MCF 10A (cell line): ENCODE data around the gene ARMH2. TPM values are rescaled to one million over a fixed set of nuclear protein-coding genes. Genes with fewer than 3 reads are reported as not detected.

Experiments
- BruUV-seq: library from RNA; stranded (reverse); fragments of 400-500 nt; replicated peaks from 2 replicates; lab custom pipeline; 2021; lab: Mats Ljungman, UMichigan
- CTCF ChIA-PET: fragments of 300-600 bp; sonication (Branson Sonifier 250); formaldehyde crosslinking; extraction: SDS; loops from one replicate; lab custom pipeline; 2021; ENCODE audit warnings: antibody characterized with exemption, inconsistent platforms; lab: Yijun Ruan, JAX
- POLR2A ChIA-PET: fragments of 300-600, 350-650 bp; sonication (Branson Sonifier 250); formaldehyde crosslinking; extraction: SDS; loops from one replicate; lab custom pipeline; 2020; ENCODE audit warnings: antibody characterized with exemption, inconsistent platforms; lab: Yijun Ruan, JAX
- DNase-seq: peaks from one replicate; pipeline ENCODE4 v3.0.0-alpha.2; 2018; ENCODE audit not compliant: unreplicated experiment
- H3K27ac Mint-ChIP-seq: one replicate; pipeline ENCODE4 v1.8.0; 2022; ENCODE audit warnings: mild to moderate bottlenecking, low read depth, mixed read lengths; ENCODE audit not compliant: unreplicated experiment
- H3K27me3 Mint-ChIP-seq: one replicate; pipeline ENCODE4 v1.8.0; 2022; ENCODE audit warnings: mixed read lengths; ENCODE audit not compliant: insufficient read depth, unreplicated experiment
- H3K36me3 Mint-ChIP-seq: one replicate; pipeline ENCODE4 v1.8.0; 2022; ENCODE audit warnings: mild to moderate bottlenecking, moderate library complexity, mixed read lengths; ENCODE audit not compliant: insufficient read depth, unreplicated experiment
- H3K4me1 Mint-ChIP-seq: one replicate; pipeline ENCODE4 v1.8.0; 2022; ENCODE audit warnings: mixed read lengths; ENCODE audit not compliant: insufficient read depth, unreplicated experiment
- H3K4me3 Mint-ChIP-seq: one replicate; pipeline ENCODE4 v1.8.0; 2022; ENCODE audit warnings: mild to moderate bottlenecking, moderate library complexity, mixed read lengths; ENCODE audit not compliant: unreplicated experiment
- H3K9me3 Mint-ChIP-seq: one replicate; pipeline ENCODE4 v1.8.0; 2022; ENCODE audit warnings: mixed read lengths; ENCODE audit not compliant: unreplicated experiment
- intact Hi-C: fragments of 100-400 bp; cut with micrococcal nuclease; formaldehyde crosslinking; loops from 2 replicates; pipeline ENCODE4 v1.14.1; 2022
- total RNA-seq: library from RNA; stranded (reverse); gene quantifications from 2 replicates; pipeline ENCODE4 v1.2.3, GENCODE V29; 2022
- TF ChIP-seq, protein P1 (sequence below): fragments of 200-600 bp; IDR thresholded peaks from one replicate; pipeline ENCODE4 v1.8.0; 2022; ENCODE audit warnings: antibody characterized with exemption, mild to moderate bottlenecking; ENCODE audit not compliant: unreplicated experiment

Gene ARMH2
- total RNA-seq, 1 experiment from 2014 or later: not detected

- peak overlapping the region; percentile 18 for H3K27ac Mint-ChIP-seq
- no peaks in the 10 kb centered on the region for H3K9me3 Mint-ChIP-seq
- no peaks in the 10 kb centered on the region for H3K27me3 Mint-ChIP-seq
- H3K4me1 Mint-ChIP-seq: peaks cover 8% of the 10 kb centered on the region
- H3K4me3 Mint-ChIP-seq: no peak overlapping the region
- ChIA-PET POLR2A (no interaction called here), CTCF (no interaction called here)
- TF ChIP-seq, protein P1, sequence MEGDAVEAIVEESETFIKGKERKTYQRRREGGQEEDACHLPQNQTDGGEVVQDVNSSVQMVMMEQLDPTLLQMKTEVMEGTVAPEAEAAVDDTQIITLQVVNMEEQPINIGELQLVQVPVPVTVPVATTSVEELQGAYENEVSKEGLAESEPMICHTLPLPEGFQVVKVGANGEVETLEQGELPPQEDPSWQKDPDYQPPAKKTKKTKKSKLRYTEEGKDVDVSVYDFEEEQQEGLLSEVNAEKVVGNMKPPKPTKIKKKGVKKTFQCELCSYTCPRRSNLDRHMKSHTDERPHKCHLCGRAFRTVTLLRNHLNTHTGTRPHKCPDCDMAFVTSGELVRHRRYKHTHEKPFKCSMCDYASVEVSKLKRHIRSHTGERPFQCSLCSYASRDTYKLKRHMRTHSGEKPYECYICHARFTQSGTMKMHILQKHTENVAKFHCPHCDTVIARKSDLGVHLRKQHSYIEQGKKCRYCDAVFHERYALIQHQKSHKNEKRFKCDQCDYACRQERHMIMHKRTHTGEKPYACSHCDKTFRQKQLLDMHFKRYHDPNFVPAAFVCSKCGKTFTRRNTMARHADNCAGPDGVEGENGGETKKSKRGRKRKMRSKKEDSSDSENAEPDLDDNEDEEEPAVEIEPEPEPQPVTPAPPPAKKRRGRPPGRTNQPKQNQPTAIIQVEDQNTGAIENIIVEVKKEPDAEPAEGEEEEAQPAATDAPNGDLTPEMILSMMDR: no peak
- intact Hi-C loops: no loop called here
- BruUV-seq: no TSS peak
- peaks cover 1% of the 10 kb centered on the region for H3K36me3 Mint-ChIP-seq
- no peak for DNase-seq
These were observed 3.7 kb upstream of the ARMH2 start for GRCh38 chr6:24802271-24803059.

GRCh38 chr6:24799541-24799915 is 811 bp upstream of the ARMH2 start:
- TF ChIP-seq, protein P1: no peak
- Mint-ChIP-seq H3K4me1 (peaks cover 8% of the 10 kb centered on the region), H3K4me3 (no peak overlapping the region), H3K27ac (no peak overlapping the region), H3K36me3 (no peaks in the 10 kb centered on the region), H3K9me3 (no peaks in the 10 kb centered on the region), H3K27me3 (no peaks in the 10 kb centered on the region)
- ChIA-PET CTCF (no interaction called here), POLR2A (no interaction called here)
- intact Hi-C loops: no loop called here
- DNase-seq: no peak
- no TSS peak for BruUV-seq

- Mint-ChIP-seq H3K27ac (no peak overlapping the region), H3K36me3 (no peaks in the 10 kb centered on the region), H3K9me3 (no peaks in the 10 kb centered on the region), H3K4me1 (peaks cover 8% of the 10 kb centered on the region), H3K4me3 (no peak overlapping the region), H3K27me3 (no peaks in the 10 kb centered on the region)
- CTCF ChIA-PET: interaction anchor here (0.7 kb wide), 1 partner anchor 426 kb away, joined by 3 read pairs; no protein-coding TSS in a partner anchor
- DNase-seq: no peak
- POLR2A ChIA-PET: interaction anchor here (0.8 kb wide), 1 partner anchor 396 kb away, joined by 4 read pairs; no protein-coding TSS in a partner anchor
- BruUV-seq: no TSS peak
- TF ChIP-seq, protein P1: no peak
- intact Hi-C loops: no loop called here
These were observed 1.0 kb downstream of the ARMH2 start for GRCh38 chr6:24797596-24798216.

- no peak overlapping the region for H3K27ac Mint-ChIP-seq
- TF ChIP-seq, protein P1: no peak
- no peaks in the 10 kb centered on the region for H3K9me3 Mint-ChIP-seq
- ChIA-PET POLR2A (interaction anchor here (1.0 to 1.2 kb wide), 2 partner anchors 18 to 22 kb away, joined by 3 to 4 read pairs; no protein-coding TSS in a partner anchor), CTCF (no interaction called here)
- H3K27me3 Mint-ChIP-seq: no peaks in the 10 kb centered on the region
- no peak overlapping the region for H3K4me3 Mint-ChIP-seq
- DNase-seq: no peak
- no TSS peak for BruUV-seq
- H3K36me3 Mint-ChIP-seq: no peaks in the 10 kb centered on the region
- peaks cover 8% of the 10 kb centered on the region for H3K4me1 Mint-ChIP-seq
- intact Hi-C loops: no loop called here
These were observed 2.0 kb downstream of the ARMH2 start for GRCh38 chr6:24796616-24797290.
